Activated CD4-positive, alpha-beta T cell treated with anti-CD3 and anti-CD28 coated beads, Interleukin-2, amount 10 ng/mL, durations not matched to agents 7 days and 5 days (primary cell): ENCODE results near the gene EML4. TPM values are rescaled to one million over a fixed set of nuclear protein-coding genes. Genes with fewer than 3 reads are reported as not detected.
"Not testable (repeated sequence)": the region's sequence is repeated elsewhere in the genome, so short reads cannot be mapped to it uniquely, and the experiment has no call there.

Experiments
- CTCF ChIA-PET: fragments of 350-600 bp; sonication (Branson Sonifier 250); formaldehyde crosslinking; loops from one replicate; lab custom pipeline; 2021; ENCODE audit warnings: antibody characterized with exemption; lab: Charles Lee
- POLR2A ChIA-PET: fragments of 350-600 bp; sonication (Branson Sonifier 250); formaldehyde crosslinking; loops from one replicate; lab custom pipeline; 2021; ENCODE audit warnings: antibody characterized with exemption; lab: Charles Lee
- DNase-seq: peaks from one replicate; pipeline ENCODE4 v3.0.0-alpha.2; 2020
- H3K27ac Mint-ChIP-seq: one replicate; pipeline ENCODE4 v1.8.0; 2021; ENCODE audit warnings: mild to moderate bottlenecking, moderate library complexity, mixed read lengths
- H3K27me3 Mint-ChIP-seq: one replicate; pipeline ENCODE4 v1.8.0; 2021; ENCODE audit warnings: mixed read lengths
- H3K36me3 Mint-ChIP-seq: one replicate; pipeline ENCODE4 v1.8.0; 2021; ENCODE audit warnings: low read depth, mixed read lengths
- H3K4me1 Mint-ChIP-seq: one replicate; pipeline ENCODE4 v1.8.0; 2021; ENCODE audit warnings: mixed read lengths
- H3K4me3 Mint-ChIP-seq: one replicate; pipeline ENCODE4 v1.8.0; 2021; ENCODE audit warnings: mild to moderate bottlenecking, moderate library complexity, mixed read lengths
- H3K9me3 Mint-ChIP-seq: one replicate; pipeline ENCODE4 v1.8.0; 2021; ENCODE audit warnings: mixed read lengths
- total RNA-seq, 2 experiments: library from RNA; stranded (reverse); gene quantifications; one replicate each; pipeline ENCODE4 v1.2.3, GENCODE V29; 2021

Gene EML4, protein sequence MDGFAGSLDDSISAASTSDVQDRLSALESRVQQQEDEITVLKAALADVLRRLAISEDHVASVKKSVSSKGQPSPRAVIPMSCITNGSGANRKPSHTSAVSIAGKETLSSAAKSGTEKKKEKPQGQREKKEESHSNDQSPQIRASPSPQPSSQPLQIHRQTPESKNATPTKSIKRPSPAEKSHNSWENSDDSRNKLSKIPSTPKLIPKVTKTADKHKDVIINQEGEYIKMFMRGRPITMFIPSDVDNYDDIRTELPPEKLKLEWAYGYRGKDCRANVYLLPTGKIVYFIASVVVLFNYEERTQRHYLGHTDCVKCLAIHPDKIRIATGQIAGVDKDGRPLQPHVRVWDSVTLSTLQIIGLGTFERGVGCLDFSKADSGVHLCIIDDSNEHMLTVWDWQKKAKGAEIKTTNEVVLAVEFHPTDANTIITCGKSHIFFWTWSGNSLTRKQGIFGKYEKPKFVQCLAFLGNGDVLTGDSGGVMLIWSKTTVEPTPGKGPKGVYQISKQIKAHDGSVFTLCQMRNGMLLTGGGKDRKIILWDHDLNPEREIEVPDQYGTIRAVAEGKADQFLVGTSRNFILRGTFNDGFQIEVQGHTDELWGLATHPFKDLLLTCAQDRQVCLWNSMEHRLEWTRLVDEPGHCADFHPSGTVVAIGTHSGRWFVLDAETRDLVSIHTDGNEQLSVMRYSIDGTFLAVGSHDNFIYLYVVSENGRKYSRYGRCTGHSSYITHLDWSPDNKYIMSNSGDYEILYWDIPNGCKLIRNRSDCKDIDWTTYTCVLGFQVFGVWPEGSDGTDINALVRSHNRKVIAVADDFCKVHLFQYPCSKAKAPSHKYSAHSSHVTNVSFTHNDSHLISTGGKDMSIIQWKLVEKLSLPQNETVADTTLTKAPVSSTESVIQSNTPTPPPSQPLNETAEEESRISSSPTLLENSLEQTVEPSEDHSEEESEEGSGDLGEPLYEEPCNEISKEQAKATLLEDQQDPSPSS
- total RNA-seq, result 10 to 100 TPM; 93.8 to 99.6 TPM

DNA sequence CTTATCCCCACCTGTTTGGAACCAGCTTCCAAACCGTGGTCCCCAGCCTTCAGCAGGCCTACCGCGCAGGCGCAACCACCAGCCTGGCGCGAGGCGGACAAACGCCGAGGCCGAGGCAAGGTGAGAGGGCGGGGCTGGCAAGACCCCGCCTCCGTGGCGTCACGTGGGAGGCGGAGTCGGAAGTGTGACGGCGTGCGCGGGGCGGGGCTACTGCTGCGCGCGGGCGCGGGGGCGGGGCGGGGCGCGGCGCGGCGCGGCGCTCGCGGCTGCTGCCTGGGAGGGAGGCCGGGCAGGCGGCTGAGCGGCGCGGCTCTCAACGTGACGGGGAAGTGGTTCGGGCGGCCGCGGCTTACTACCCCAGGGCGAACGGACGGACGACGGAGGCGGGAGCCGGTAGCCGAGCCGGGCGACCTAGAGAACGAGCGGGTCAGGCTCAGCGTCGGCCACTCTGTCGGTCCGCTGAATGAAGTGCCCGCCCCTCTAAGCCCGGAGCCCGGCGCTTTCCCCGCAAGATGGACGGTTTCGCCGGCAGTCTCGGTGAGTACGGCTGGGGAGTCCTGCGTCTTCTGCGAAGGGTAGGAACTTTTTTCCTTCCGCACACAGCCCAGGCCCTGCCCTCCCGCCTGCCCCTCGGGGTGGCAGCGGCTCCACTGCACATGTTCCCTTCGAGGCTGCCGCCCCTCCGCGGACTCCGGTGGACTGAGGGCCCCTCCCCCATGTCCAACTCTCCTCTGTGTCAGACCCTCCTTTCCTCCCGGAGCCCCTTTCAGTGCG, at the start of gene EML4:
Gene EML4 (plus strand): TSS at position 254 of the 774 bp plus-strand sequence. CDS start 259 bp downstream, at position 513.
- DNase-seq, result peak; percentile 86
- Mint-ChIP-seq H3K27ac (peak within 1 kb of the TSS; percentile 61), H3K4me3 (peak within 1 kb of the TSS; percentile 23), H3K4me1 (peaks cover 26% of the 10 kb centered on the region), H3K9me3 (peaks cover 2% of the 10 kb centered on the region), H3K36me3 (peaks cover 8% of the 10 kb centered on the region), H3K27me3 (peaks cover 2% of the 10 kb centered on the region)
- ChIA-PET POLR2A (no interaction called here), CTCF (interaction anchor here (0.5 to 2.0 kb wide), 4 partner anchors 9 to 1364 kb away, joined by 3 to 7 read pairs (median 3); no protein-coding TSS in a partner anchor)

DNA sequence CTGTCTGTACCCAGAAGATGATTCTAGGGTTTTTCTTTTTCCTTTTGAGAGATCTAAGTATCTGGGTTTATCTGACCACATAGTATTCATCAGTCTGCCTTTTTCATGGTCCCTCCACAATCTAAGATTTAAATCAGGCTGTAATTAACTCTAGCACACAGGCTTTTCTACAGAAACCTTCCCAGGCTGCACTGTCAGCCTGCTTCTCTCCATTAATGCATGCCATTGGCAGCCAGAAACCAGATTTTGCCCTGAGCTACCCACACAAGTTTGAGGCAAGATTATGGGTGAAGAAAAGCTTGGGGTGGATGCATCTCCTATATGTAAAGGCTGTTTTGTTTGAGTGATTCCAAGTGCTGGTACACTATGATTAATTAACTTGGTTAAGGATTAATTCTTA, 45.7 kb upstream of the EML4 start:
- ChIA-PET POLR2A (no interaction called here), CTCF (interaction anchor here (0.8 to 4.2 kb wide), 6 partner anchors 9 to 43 kb away, joined by 3 to 19 read pairs (median 4); no protein-coding TSS in a partner anchor)
- peaks cover 62% of the 10 kb centered on the region for H3K4me1 Mint-ChIP-seq
- H3K9me3 Mint-ChIP-seq, result peaks cover 16% of the 10 kb centered on the region
- no peaks in the 10 kb centered on the region for H3K27me3 Mint-ChIP-seq
- no peak for DNase-seq
- peak overlapping the region; percentile 83 for H3K27ac Mint-ChIP-seq
- peaks cover 14% of the 10 kb centered on the region for H3K36me3 Mint-ChIP-seq
- H3K4me3 Mint-ChIP-seq, result peak overlapping the region; percentile 7

DNA sequence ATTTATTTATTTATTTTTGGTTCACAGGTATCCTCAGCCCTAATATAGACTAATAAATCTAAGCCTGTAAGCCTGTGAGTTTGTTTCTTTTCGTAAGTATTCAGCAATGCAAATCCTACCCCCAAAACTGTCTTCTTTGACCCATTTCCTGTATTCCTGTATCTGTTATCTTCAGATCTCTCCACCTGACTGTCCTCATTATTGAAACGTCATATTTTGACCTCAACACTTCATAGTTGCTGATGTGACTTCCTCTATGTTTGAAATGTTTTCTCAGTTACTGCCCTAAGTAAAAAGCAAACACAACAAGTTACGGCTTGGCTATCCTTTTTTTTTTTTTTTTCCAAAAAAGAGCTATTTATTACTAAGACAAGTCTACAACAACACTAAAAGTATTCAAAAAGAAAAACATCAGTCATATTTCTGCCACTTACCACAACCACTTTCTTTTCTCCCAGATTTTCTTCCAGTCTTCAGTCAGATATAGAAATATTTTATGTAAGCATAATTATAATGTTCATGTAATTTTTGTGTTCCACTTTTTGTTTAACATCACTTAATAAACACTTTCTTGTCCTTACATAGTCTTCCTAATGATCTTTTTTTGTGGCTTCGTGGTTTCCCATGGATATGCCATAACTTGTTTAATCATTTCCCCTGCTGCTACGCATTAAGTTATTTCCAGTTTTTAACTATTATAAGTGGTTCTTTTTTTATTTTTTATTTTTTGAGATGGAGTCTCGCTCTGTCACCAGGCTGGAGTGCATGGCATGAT, 45.0 kb upstream of the EML4 start:
- H3K27me3 Mint-ChIP-seq, result no peaks in the 10 kb centered on the region
- ChIA-PET CTCF (interaction anchor here (1.3 to 5.2 kb wide), 7 partner anchors 9 to 28 kb away, joined by 3 to 34 read pairs (median 7); no protein-coding TSS in a partner anchor), POLR2A (interaction anchor here (0.6 to 1.3 kb wide), 5 partner anchors 9 to 237 kb away, joined by 3 to 4 read pairs (median 3); no protein-coding TSS in a partner anchor)
- peaks cover 62% of the 10 kb centered on the region for H3K4me1 Mint-ChIP-seq
- peak overlapping the region; percentile 83 for H3K27ac Mint-ChIP-seq
- H3K36me3 Mint-ChIP-seq, result peaks cover 12% of the 10 kb centered on the region
- H3K4me3 Mint-ChIP-seq, result peak overlapping the region; percentile 32
- H3K9me3 Mint-ChIP-seq, result peaks cover 13% of the 10 kb centered on the region
- DNase-seq, result no peak

DNA sequence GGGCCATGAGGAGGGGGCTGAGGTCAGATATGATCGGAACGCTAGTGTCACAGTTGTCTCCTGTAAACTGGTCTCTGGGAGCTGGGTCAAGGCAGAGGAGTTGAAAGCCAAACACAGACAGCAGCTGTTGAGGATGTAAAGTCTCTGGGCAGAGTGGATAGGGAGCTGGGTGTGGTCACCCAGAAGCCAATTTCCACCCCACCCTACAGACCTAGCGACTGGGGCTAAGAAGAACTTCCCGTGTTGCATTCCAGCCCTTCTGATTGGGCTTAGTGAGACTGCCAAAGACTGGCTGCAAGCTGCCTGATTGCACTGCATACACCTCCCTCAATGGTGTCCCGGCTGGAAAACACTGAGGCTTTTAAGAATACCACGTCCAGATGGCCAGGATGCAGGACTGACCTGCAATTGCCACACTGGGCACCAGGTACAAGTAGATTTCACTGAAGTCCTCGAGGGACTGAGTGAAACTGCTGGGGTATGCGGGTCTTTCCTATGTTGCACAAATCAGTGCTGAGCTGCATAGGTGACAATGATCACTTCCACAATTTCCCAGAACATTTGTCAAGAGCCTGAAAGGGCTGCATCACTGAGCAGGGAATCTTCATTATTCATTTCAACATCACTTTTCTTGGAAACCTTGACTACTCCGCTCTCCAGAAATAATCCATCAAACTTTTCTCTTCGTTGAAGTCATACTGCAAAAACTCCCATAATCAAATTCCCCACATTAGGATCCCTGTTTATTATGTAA, 43.1 kb upstream of the EML4 start:
- Mint-ChIP-seq H3K36me3 (peaks cover 11% of the 10 kb centered on the region), H3K9me3 (peaks cover 8% of the 10 kb centered on the region), H3K4me1 (peaks cover 74% of the 10 kb centered on the region), H3K27me3 (no peaks in the 10 kb centered on the region), H3K4me3 (no peak overlapping the region), H3K27ac (peak overlapping the region; percentile 54)
- ChIA-PET CTCF (interaction anchor here (0.6 to 5.2 kb wide), 9 partner anchors 8 to 107 kb away, joined by 3 to 34 read pairs (median 5); no protein-coding TSS in a partner anchor), POLR2A (interaction anchor here (0.6 kb wide), 1 partner anchor 360 kb away, joined by 4 read pairs; no protein-coding TSS in a partner anchor)
- no peak for DNase-seq

DNA sequence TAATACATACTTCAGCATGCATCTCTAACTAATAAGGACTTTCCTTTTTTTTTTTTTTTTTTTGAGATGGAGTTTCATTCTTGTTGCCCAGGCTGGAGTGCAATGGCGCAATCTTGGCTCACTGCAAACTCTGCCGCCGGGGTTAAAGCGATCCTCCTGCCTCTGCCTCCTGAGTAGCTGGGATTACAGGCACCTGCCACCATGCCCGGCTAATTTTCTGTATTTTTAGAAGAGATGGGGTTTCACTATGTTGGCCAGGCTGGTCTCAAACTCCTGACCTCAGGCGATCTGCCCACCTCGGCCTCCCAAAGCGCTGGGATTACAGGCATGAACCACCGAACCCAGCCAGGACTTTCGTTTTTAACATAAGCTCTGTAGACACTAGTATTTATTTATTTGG, 42.3 kb upstream of the EML4 start:
- Mint-ChIP-seq H3K4me1 (peaks cover 82% of the 10 kb centered on the region), H3K27ac (peak overlapping the region; percentile 86)
- POLR2A ChIA-PET, result interaction anchor here (0.7 kb wide), 1 partner anchor 68 kb away, joined by 3 read pairs; no protein-coding TSS in a partner anchor

DNA sequence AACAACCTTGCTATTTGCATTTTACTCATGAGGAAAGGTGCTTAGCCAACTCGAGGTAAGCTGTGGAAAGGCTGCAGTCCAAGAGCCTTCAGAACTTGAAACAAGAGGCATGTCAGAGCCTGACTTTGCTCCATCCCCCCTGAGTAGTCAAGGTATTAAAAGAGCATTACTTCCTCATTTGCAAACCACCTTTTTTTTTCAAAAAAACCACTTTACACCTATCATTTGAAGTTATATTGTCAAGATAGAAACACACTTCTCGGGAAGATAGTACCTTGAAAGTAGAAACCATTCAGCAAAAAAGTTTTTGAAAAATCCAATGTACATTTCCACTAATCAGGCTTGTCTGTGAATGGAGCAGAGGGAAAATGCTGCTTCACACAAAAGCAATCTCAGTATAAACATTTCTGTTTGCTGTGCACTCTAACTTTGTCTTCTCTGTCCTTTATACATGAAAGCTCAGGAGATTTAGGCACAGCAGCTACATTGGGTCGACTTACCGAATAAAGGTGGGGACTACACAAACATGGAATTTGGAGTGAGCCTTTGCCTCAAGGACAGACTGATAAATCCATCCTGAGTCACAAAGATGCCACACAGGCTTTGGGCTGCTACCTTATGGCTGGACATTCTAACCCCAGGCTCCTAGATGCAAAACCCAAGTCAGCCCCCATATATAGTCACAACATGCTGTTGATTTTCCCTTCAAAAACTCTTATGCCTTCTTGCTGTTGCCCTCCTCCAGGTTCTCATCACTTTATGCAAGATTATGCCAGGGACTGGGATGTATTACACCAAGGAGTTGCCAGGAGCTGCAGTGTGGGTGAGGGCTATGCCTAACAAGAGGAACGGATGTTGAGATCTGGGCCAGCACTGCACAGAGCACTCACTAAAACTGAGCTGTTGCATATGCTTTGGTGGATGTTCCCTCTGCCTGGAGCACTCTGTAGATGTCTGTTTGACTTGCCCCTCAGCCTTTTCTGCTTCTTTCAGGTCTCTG, 41.4 kb upstream of the EML4 start:
- POLR2A ChIA-PET, result interaction anchor here (0.7 kb wide), 1 partner anchor 67 kb away, joined by 3 read pairs; no protein-coding TSS in a partner anchor
- CTCF ChIA-PET, result interaction anchor here (0.5 to 5.2 kb wide), 7 partner anchors 8 to 47 kb away, joined by 3 to 34 read pairs (median 4); no protein-coding TSS in a partner anchor
- H3K9me3 Mint-ChIP-seq, result no peaks in the 10 kb centered on the region
- peak overlapping the region; percentile 48 for H3K4me3 Mint-ChIP-seq
- peak overlapping the region; percentile 86 for H3K27ac Mint-ChIP-seq
- H3K4me1 Mint-ChIP-seq, result peaks cover 91% of the 10 kb centered on the region
- DNase-seq, result peak; percentile 45
- H3K36me3 Mint-ChIP-seq, result peaks cover 5% of the 10 kb centered on the region
- H3K27me3 Mint-ChIP-seq, result no peaks in the 10 kb centered on the region

More for the DNA sequence above, 42.3 kb upstream of the EML4 start:
- not testable (repeated sequence) for H3K36me3 Mint-ChIP-seq, H3K27me3 Mint-ChIP-seq, H3K9me3 Mint-ChIP-seq, DNase-seq
- peak overlapping the region; percentile 48 for H3K4me3 Mint-ChIP-seq
- CTCF ChIA-PET, result interaction anchor here (0.6 to 5.2 kb wide), 6 partner anchors 9 to 104 kb away, joined by 3 to 34 read pairs (median 4); no protein-coding TSS in a partner anchor

DNA sequence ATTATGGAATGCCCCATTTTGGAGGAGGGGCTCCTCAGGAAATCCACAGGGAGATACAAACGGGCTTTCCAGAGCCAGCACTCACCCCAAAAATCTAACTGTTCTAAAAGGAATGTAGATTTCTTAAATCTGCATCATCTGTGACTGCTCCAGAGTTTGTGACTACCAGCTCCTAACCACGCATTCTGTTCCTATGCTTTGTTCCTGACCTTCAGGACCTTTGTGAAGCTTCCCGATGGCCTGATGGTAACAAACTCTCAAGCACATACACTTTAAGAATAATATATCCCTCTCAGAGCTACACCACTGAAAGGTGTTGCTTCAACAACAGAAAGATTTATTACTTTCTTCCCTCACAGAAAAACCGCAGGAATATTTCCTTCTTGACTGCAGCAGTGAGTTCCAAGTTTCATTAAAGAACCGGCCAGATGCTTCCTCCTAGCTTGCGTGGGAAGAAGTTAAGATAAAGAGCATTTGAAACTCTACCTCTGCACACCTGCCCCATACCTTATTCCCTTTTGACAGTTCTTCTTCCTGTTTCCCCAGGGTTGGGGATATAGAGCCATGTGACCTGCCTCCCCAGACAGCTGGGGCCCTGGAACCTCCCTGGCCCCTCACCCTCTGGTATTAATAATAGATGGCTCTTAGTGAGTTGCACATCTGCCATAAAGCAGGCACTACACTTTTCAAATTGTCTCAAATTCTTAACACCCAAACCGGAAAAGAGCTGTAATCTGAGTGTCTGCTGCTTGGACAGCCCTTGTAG, 40.2 kb upstream of the EML4 start:
- H3K4me3 Mint-ChIP-seq, result no peak overlapping the region
- no peaks in the 10 kb centered on the region for H3K27me3 Mint-ChIP-seq
- CTCF ChIA-PET, result interaction anchor here (1.2 to 5.2 kb wide), 3 partner anchors 10 to 22 kb away, joined by 3 to 34 read pairs (median 6); no protein-coding TSS in a partner anchor
- H3K4me1 Mint-ChIP-seq, result peaks cover 94% of the 10 kb centered on the region
- POLR2A ChIA-PET, result no interaction called here
- peak overlapping the region; percentile 86 for H3K27ac Mint-ChIP-seq
- no peak for DNase-seq
- H3K9me3 Mint-ChIP-seq, result no peaks in the 10 kb centered on the region
- no peaks in the 10 kb centered on the region for H3K36me3 Mint-ChIP-seq

DNA sequence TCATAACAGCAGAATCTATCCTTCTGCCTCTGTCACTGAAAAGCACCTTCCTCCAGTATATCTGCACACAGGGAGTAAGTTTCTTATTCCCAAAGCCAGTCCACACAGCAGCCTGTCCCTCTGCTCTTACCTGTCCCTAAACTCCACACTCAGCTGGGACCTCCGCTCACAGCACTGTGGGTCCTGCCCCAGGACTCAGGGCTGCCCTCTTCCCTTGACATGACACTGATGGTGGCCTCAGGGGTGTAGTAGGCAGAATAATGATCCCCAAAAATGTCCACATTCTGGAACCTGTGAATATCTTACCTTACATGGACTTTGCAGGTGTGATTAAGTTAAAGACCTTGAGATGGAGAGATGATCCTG, 39.7 kb upstream of the EML4 start:
- Mint-ChIP-seq H3K27me3 (no peaks in the 10 kb centered on the region), H3K4me1 (peaks cover 92% of the 10 kb centered on the region), H3K36me3 (no peaks in the 10 kb centered on the region), H3K27ac (peak overlapping the region; percentile 86), H3K4me3 (no peak overlapping the region), H3K9me3 (no peaks in the 10 kb centered on the region)
- CTCF ChIA-PET, result interaction anchor here (1.2 to 5.2 kb wide), 2 partner anchors 15 to 22 kb away, joined by 6 to 34 read pairs; no protein-coding TSS in a partner anchor
- POLR2A ChIA-PET, result no interaction called here
- DNase-seq, result no peak

DNA sequence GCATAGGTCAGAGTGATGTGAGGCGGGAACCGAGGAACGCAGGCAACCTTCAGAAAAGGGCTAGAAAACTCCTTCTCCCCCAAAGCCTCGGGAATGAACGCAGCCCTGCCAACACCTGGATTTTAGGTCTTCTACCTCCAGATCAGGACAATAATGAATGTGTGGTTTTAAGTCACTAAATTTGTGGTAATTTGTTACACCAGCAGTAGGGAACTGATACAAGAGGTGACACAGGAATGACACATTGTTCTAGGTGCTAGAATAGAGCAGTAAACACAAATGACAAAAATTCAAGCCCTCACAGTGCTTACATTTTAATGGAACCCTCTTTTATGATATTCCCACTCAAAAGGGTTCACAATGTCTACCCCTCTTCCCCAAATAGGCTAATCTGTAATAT, 39.2 kb upstream of the EML4 start:
- peaks cover 90% of the 10 kb centered on the region for H3K4me1 Mint-ChIP-seq
- DNase-seq, result no peak
- ChIA-PET CTCF (interaction anchor here (1.2 kb wide), 1 partner anchor 23 kb away, joined by 6 read pairs; no protein-coding TSS in a partner anchor), POLR2A (no interaction called here)
- H3K36me3 Mint-ChIP-seq, result no peaks in the 10 kb centered on the region
- no peak overlapping the region for H3K27ac Mint-ChIP-seq
- no peak overlapping the region for H3K4me3 Mint-ChIP-seq
- H3K9me3 Mint-ChIP-seq, result no peaks in the 10 kb centered on the region
- no peaks in the 10 kb centered on the region for H3K27me3 Mint-ChIP-seq
